HG03469 (cell line): ENCODE measurements around the gene RALA.

Experiments
- ATAC-seq: cut with Tn5 transposase; IDR thresholded peaks from one replicate; pipeline ENCODE4 v1.9.1; 2021; ENCODE audit warnings: mild to moderate bottlenecking, moderate library complexity, moderate number of reproducible peaks; ENCODE audit not compliant: unreplicated experiment

RALA gene, protein sequence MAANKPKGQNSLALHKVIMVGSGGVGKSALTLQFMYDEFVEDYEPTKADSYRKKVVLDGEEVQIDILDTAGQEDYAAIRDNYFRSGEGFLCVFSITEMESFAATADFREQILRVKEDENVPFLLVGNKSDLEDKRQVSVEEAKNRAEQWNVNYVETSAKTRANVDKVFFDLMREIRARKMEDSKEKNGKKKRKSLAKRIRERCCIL

DNA sequence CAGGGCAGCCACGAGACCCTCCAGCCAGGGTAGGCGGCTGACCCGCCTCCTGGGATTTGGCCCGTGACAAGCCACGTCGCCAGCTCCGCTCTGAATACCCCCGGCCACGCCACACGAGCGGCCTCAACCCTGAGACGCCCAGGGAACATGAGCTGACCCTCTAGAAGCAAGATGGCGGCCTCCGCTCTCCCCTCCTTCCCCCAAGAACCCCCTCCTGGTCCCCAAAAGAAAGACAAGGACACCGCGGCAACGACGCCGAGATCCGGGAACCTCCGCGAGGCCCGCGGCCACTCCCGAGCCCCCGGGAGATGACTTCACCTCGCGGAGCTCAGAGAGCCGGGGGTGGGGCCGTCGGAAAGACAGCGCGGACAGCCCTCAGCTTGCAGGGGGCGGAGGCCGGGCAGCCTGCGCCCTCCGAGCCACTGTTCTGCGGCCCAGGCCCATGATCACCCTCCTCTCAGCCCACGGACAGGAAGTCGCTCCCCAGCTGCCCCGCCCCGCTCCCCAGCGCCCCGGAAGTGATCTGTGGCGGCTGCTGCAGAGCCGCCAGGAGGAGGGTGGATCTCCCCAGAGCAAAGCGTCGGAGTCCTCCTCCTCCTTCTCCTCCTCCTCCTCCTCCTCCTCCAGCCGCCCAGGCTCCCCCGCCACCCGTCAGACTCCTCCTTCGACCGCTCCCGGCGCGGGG is at the start of gene RALA:
Gene RALA, plus strand, starts transcription at position 526 of the 685 bp plus-strand sequence. CDS start 63,096 bp downstream, outside the sequence.
- ATAC-seq, result peak; percentile 64

DNA sequence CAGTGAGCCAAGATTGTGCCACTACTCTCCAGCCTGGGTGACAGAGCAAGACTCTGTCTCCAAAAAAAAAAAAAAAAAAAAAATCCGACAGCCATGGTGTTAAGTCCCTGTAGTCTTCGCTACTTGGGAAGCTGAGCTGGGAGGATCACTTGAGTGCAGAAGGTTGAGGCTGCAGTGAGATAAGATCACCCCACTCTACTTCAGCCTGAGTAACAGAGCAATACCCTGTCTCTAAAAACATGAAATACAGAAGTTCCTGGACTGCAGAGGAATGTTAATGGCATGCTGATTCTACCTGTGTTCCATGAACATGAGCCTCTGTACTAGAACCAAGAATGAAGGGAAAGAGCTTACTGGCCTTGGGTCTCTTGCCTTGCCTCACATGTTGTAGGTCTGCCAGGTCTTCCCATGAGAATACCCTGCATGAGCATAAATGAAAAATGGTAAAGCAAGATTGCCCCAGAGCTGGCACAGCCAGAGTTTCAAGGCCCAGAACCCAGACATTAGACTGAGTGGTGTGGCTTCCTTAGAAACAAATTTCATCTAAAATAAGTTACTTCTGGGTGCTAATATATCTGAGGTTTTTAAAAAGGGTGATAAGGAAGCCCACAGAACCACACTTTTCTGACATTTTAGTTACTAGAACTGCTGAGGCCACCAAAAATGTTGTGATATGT is 48.6 kb upstream of the RALA start:
- ATAC-seq, result no peak

DNA sequence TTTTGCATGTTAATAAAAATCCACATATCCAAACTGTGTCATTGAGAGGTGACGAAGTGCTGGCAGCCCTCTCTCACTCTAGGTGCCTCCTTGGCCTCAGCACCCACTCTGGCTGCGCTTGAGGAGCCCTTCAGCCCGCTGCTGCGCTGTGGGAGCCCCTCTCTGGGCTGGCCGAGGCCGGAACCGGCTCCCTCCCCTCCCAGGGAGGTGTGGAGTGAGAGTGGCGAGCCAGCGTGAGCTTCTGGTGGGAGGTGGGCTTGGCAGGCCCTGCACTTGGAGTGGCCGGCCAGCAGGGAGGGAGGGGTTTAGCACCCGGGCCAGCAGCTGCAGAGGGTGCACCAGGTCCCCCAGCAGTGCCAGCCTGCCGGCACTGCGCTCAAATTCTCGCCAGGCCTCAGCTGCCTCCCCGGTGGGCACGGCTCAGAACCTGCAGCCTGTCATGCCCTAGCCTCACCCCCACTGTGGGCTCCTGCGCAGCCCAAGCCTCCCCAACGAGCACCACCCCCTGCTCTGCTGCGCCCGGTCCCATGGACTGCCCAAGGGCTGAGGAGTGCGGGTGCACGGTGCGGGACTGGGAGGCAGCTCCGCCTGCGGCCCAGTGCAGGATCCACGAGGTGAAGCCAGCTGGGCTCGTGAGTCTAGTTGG is 46.0 kb upstream of the RALA start:
- ATAC-seq, result no peak

DNA sequence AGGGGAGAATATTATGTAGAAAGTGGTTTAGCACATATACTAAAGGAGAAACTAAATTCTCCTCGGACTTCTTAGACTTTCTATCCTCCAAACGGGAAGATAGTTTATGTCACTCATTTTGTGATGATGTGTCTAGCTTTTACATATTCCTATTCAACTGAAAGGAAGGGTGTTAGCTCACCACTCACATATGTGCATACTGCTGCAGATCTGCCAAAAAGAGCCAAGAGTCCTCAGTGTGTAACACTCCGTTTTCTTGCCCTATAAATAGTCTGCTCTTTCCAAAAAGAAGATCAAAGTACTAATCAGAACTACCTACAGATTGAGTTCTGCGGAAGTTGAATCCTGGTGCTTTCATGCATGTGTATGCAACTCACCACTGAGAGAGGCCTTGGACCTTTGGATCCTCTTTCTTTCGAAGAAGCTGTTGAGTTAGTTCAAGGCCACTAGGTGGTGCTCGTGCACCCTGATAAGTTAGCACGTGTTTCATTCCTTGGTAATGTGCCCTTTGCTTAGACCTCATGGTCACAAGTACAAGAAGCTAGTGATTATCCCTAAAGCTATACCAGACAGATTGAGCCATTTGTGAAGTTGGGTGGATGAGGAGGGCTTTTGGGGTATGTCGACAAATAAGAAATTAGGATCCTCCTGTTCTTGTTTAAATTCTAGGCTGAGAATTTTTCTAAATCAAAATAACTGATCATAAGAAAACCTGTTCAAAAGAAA is 43.1 kb upstream of the RALA start:
- peak; percentile 82 for ATAC-seq

DNA sequence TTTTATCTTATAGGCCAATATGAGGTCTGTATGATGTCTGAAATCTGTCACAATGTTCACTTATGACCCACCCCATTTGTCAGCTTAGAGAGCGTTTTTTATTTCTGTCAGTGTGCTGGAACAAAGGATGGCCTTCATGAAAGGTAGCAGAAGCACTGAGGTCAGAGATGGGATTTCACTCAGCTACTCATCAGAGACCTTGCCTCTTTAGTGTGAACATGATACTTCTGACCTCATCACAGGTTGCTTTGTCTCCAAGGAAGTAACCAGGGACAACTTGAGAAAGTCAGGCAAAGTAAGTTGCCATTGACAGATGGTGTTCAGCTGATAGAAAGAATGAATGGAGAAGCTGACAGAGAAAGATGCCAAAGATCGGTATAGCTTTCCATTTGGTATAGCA is 40.8 kb upstream of the RALA start:
- no peak for ATAC-seq

DNA sequence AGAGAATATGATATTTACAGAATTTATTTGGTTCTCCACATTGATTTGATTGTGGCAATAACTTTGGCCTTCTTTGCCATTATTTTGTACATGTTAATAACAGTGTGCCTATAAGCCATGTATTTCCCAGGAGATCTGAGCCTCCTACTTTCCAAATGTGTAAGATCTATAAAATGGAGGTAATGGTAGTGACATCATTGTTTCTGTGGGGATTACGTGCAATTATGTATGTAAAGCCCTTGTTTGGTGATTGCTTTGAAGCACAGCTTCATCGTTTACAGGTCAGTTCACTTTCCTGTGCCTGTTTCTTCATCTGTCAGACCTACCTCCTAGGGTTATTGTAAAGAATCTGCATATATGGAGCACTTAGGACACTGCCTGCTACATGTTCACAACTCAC is 39.8 kb upstream of the RALA start:
- no peak for ATAC-seq

DNA sequence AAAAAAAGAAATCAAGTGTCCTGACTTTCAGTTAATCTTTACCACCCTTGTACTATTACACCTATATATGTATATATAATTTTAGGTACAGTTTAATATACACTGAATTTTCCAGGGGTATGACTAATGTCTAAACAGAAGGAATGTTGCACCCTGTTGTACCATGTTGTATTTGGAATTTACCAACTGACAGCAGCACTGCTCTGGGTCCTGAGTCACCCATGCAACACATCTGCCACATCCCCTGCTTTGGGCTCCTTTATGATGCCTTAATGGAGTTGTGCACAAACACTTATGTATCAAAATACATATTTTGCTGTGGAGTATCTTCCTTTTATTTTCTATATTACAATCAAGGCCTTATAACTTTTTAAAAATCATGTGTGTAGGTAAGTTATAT is 36.0 kb upstream of the RALA start:
- ATAC-seq, result no peak

DNA sequence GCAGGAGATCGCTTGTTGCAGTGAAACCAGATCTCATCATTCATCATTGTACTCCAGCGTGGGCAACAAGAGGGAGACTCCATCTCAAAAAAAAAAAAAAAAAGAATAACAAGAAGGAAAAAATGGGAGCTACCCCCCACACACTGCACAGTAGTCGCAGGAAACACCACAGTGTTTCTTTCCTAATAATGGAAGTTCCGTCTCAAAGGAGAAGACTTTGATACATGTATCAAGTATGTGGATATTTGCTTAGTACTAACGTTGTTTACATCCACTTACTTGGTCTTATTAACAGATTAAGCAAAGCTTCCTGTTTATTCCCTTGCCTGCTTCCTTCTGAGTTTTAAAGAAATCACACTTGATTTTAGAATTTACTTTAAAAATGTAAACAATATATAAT is 35.0 kb upstream of the RALA start:
- no peak for ATAC-seq

DNA sequence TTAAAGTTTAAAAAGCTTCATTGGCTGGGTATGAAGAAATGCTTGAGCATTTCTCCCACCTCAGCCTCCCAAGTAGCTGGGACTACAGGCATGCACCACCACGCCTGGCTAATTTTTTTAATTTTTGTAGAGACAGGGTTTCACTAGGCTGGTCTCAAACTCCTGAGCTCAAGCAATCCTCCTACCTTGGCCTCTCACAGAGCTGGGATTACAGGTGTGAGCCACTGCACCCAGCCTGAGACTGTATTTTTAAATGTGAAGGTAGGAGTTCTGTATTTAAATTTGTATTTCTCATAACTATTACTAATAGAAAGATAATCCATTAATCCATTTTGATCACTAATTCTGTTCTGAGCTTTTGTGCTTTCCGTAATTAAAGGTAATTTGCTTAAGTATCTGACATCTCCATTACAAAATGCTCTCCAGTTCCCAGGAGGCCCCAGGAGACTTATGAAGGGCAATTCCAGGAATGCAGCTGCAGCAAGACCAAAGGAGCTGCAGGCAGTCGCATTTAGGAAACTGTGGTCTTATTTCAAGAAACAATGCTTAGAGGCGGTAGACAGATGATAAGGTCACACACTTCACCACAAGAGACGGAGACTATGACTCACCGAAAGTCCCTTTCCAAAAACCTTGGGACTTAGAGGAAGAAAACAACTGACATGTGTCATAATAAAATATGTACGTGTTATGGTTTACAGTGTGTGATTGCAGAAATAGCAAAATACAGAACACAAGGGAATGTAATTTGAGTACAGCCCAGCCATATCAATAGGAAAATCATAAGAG is 33.9 kb upstream of the RALA start:
- ATAC-seq, result peak; percentile 96

DNA sequence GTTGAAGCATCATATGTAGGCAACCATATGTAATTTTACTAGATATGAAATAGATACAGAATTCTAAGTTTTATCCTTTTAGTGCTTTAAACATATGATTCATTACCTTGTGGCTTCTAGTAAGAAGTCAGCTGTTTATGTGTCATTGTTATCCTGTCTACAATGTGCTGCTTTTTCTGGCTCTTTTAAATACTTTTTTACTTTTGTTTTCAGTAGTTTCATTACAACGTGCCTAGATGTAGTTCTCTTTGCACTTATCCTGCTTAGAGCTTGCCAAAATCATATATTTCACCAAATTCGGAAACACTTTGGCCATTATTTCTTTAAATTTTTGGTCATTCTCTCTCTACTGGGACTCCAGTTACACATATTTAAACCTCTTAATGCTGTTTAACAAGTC is 30.8 kb upstream of the RALA start:
- ATAC-seq, result no peak

DNA sequence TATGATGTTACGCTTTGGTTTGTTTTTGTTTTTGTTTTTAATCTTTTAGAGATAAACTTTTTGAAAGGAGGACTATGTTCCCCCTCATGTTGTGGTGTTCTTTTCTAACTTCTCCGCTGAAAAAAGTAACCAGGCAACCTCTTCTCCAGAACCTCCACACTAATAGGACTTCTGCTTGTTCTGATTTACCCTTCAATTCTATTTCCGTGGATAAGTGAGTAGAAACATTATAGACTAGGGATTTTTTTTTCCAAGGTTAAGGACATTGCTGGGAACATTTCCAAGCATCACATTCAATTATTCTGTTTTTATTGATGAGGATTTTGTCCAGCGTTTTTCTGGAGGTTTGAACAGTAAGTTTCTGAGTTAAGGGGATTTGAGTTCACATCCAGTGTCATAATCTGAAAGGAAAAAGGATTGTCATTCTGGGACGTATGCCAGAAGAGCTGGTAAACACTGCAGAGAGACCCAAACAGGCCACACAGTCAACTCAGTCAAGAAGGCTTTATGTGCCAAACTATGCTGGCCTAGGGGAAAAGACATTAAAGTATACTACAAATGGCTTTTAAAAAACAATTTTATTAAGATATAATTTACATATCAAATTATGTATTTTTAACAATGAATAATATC is 28.3 kb upstream of the RALA start:
- ATAC-seq, result no peak

DNA sequence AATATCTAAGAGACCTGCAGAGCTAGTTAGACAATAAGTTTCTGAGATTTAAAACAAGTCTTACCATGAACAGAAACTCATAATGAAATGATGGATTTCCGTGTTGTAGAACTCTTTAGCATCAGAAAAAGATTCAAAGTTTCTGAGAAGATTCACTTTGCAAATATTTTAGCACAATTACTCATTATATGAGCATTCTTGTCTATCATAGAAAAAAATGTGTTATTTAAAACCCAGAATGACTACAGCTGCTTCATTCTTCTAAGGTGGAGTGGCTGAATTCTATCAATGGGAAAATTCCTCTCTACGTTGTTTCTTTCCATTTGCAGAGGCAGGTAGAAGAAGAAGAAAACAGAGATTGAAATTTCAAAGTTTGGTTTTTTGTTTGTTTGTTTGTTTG is 21.0 kb upstream of the RALA start:
- no peak for ATAC-seq

DNA sequence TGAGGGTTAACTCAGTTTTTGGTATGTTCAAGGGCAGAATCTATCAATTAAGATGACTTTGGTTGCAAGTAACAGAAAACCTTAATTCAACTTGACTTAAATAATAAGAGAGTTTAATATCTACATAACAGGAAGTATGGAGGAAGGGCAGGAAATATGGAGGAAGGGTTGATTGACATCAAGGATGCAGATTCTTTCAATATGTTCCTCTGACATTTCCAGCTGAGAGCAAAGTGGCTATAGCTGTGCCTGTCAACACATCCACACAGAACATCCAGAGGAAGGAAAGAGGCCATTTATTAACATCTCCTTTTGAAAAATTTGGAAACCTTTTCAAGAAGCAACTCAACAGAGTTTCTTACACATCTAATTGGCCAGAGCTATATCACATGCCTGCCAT is 19.4 kb upstream of the RALA start:
- ATAC-seq, result no peak

DNA sequence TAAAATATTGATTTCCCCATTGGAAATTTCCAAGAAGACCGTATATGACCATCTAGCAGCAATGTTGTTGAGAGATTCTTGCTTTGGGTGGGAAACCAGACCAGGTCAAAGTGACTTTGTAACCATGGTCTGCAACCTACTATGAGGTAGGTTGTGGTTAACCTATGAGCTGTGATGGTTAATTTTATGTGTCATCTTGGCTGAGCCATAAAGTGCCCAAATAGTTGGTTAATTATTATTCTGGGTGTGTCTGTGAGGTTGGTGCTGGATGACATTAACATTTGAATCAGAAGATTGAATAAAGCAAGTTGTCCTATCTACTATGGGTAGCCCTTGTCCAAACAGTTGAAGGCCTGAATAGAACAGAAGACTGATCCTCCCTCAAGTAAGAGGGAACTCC is 18.3 kb upstream of the RALA start:
- no peak for ATAC-seq

DNA sequence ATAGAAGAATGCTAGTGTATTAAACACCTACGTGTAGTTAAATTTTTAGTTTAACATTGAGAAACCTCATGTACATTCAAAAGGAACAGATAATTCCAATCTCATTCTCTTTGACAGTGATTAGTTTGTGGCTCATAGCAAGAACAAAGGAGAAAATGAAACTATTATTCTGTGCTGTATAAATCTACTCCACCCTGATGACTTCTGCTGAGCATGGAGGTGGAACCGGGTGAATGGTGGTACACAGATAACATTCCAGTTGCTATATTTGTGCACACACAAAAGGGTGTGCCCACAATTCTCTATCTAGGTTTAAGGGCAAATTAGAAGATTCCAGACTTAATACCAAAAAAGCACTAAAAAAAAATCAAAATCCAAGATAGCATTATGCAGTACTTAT is 17.0 kb upstream of the RALA start:
- no peak for ATAC-seq

DNA sequence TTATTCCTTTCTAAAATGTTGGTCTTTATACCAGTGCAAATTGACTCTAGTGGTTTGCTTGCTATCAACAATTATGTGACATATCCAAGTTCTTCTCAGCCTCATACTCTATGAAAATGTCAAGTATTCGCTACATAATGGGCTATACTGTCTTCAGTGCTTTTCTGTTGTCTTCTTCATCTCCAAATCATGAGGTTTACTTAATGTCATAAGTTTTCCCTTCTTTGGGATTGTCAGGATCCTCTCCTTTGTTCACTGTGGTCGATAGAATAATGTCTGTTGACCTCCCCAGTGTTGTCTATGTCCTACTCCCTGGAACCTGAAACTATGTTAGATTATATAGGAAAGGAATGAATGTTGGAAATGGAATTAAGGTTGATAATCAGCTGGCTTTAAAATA is 16.4 kb upstream of the RALA start:
- ATAC-seq, result no peak

DNA sequence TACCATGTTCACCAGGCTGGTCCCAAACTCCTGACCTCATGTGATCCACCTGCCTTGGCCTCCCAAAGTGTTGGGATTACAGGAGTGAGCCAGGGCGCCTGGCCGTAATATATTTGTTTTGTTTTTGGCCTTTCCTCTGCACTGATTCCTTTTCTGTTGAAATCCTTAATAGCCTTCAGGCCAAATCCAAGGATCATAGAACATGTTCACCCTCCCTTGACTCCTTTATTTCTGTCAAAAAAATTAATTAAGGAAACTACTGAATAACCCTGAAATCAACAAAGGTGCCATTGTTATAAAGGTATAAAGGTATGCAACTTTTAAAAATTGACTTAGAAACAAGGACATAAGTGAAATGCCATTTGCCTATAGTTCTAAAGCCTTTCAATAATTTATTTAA is 15.5 kb upstream of the RALA start:
- no peak for ATAC-seq

DNA sequence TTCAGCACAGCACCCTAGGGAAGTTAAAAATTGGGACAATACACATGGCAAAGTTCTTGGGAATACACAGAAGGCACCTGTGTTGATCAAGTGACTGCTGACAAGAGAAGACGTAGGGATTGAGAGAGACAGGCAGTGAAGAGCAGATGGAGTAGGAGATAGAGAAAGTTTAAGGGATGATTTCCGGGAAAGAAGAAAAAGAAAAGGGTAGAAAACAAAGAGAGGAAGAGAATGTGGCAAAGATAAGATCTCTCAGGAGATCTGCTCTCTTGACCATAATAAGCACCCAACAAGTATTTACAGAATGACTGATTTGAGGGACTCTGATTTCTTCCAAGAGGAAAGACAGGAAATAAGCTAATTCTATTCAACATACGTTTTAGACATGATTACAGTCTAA is 15.1 kb upstream of the RALA start:
- ATAC-seq, result no peak

DNA sequence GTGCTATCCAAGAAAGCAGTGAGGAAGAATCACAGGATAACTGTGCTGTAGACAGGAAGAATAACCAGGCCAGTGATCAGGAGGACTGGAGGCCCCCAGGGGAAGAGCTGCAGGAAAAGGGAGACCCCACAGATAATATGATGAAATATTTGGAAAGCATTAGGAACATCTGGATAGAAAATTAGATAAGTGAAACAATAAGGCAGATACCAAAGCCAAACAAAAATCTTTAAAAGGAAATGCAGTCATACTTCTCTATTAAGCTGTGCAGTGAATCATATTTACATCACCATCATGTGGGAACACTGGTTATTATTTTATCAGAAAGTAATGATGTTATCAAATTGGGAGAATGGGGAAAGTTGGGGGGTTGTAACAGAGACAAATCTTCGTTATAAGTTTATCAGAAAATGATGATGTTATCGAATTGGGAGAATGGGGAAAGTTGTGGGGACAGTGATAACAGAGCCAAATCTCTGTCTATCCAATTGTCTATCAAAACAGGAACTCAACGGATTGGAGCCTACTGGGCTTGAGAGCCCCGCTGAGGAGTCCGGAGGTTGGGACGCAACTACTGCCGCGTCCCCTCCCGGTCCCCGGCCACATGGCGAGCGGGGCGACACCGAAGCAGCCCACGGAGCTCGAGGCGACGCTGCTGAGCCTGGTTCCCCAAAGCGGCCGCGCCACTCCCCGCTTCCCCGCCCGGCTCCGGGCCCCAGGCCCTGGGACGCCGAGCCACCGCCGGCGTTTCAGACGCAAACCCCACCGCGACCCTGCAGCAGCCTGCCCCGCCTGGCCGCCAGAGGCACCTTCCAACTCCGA is 14.0 kb upstream of the RALA start:
- ATAC-seq, result peak; percentile 30
